ENCODE results near the gene TCF4. TPM values are rescaled to one million over a fixed set of nuclear protein-coding genes. Genes with fewer than 3 reads are reported as not detected.

Gene TCF4
- total RNA-seq, 4 donors from 2014 or later, result 30.3 to 51.1 (median 40.1) TPM

DNA sequence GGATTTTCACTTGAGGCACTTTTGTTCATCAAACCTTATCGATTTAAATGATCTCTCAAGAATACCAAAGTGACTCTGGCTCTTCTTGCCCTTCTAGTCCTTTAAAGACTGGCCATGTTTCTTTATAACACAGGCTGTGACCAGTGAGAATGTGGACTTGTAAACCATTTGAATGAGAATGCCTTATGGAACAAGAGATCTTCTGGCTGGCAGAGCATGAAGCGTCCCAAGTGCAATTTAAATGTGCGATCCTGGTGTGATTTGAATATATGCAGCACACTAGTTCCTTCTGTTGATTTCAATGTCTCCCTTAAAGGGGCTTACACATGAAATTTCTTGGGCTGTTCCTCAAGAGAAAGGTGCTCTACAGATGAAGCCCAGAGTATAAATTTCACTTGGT, 366.4 kb downstream of the TCF4 start:
- TF ChIP-seq, protein P1, sequence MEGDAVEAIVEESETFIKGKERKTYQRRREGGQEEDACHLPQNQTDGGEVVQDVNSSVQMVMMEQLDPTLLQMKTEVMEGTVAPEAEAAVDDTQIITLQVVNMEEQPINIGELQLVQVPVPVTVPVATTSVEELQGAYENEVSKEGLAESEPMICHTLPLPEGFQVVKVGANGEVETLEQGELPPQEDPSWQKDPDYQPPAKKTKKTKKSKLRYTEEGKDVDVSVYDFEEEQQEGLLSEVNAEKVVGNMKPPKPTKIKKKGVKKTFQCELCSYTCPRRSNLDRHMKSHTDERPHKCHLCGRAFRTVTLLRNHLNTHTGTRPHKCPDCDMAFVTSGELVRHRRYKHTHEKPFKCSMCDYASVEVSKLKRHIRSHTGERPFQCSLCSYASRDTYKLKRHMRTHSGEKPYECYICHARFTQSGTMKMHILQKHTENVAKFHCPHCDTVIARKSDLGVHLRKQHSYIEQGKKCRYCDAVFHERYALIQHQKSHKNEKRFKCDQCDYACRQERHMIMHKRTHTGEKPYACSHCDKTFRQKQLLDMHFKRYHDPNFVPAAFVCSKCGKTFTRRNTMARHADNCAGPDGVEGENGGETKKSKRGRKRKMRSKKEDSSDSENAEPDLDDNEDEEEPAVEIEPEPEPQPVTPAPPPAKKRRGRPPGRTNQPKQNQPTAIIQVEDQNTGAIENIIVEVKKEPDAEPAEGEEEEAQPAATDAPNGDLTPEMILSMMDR (IDR thresholded peaks at IDR 0.05), result no peak
- no peak for TF ChIP-seq POLR2A (IDR thresholded peaks at IDR 0.05)
- TF ChIP-seq EP300 (IDR thresholded peaks at IDR 0.05; ENCODE audit: low read depth), result no peak
- TF ChIP-seq POLR2AphosphoS5 (IDR thresholded peaks at IDR 0.05), result no peak
- DNase-seq, result no peak
- Histone ChIP-seq H3K9me3 (no peaks in the 10 kb centered on the region), H3K27ac (no peak overlapping the region), H3K27me3 (no peaks in the 10 kb centered on the region), H3K4me1 (no peaks in the 10 kb centered on the region), H3K36me3 (no peaks in the 10 kb centered on the region), H3K4me3 (no peak overlapping the region)
- WGBS, 2 donors (ENCODE audit: low coverage in 1 of 2), result 71 to 81% methylated on average over 3 of the region's 3 CpGs
- in situ Hi-C loops (cut with MboI; ENCODE audit: low pct_ligation_motif_present in 1 of 4, low pct_unique_long_range_greater_than_20kb in 1 of 4, low sequenced_read_pairs in 3 of 4), result loop anchor here in 1 of 4 donors (25.0 kb wide), 1 partner anchor 1366 kb away; no protein-coding TSS in a partner anchor
- intact Hi-C loops (cut with DNase I; ENCODE audit: low total_unique reads), result loop anchor here (10.0 kb wide), 1 partner anchor 363 kb away; the partner anchor contains the start of gene TCF4

DNA sequence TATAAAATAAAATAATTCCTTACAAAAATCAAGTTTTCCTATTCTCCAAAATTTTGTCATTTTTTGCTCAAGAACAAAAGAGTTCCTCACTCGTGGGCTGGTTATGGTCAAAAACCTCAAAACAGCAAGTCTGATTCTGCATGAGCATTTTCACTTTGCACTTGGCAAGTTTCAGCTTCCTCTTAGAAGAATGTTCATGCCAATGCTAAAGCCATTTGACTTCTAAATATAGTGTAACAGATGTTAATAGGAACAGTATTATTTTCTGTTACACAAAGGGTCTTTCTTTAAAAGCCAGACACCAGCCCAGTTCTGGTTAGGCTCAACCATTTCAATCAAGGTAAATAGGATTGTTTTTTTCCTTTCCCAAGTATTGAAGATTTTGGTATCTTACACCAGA, 367.5 kb downstream of the TCF4 start:
- in situ Hi-C loops (cut with MboI; ENCODE audit: low pct_ligation_motif_present in 1 of 4, low pct_unique_long_range_greater_than_20kb in 1 of 4, low sequenced_read_pairs in 3 of 4), result loop anchor here in 1 of 4 donors (25.0 kb wide), 1 partner anchor 1367 kb away; no protein-coding TSS in a partner anchor
- H3K4me3 ChIP-seq, result no peak overlapping the region
- TF ChIP-seq, protein P1 (IDR thresholded peaks at IDR 0.05), result no peak
- TF ChIP-seq EP300 (IDR thresholded peaks at IDR 0.05; ENCODE audit: low read depth) (no peak), POLR2AphosphoS5 (IDR thresholded peaks at IDR 0.05) (no peak)
- no peak overlapping the region for H3K27ac ChIP-seq
- no peaks in the 10 kb centered on the region for H3K9me3 ChIP-seq
- no peaks in the 10 kb centered on the region for H3K27me3 ChIP-seq
- 19 to 33% methylated on average over 1 of the region's 1 CpG for WGBS, 2 donors (ENCODE audit: low coverage in 1 of 2)
- no peaks in the 10 kb centered on the region for H3K36me3 ChIP-seq
- intact Hi-C loops (cut with DNase I; ENCODE audit: low total_unique reads), result loop anchor here (10.0 kb wide), 1 partner anchor 364 kb away; the partner anchor contains the start of gene TCF4
- no peak for DNase-seq
- no peaks in the 10 kb centered on the region for H3K4me1 ChIP-seq

DNA sequence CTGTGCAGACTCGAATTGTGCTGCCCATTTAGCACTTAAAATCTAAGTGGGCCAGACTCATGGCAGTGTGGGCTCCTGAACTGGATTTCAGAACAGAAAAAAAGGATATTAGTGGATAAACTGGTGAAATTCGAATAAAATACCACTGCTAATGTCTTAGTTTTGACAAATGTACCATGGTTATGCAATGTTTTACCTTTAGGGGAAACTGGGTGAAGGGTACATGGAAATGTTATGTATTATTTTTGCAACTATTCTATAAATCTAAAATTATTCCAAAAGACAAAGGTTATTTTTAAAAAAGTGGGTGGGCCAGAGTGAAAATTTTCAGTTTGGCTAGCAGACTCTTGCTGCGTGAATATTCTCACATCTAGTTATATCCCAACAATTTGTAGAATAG, 368.2 kb downstream of the TCF4 start:
- intact Hi-C loops (cut with DNase I; ENCODE audit: low total_unique reads), result loop anchor here (10.0 kb wide), 1 partner anchor 365 kb away; the partner anchor contains the start of gene TCF4
- TF ChIP-seq EP300 (IDR thresholded peaks at IDR 0.05; ENCODE audit: low read depth), result no peak
- no peak for TF ChIP-seq POLR2A (IDR thresholded peaks at IDR 0.05)
- TF ChIP-seq, protein P1 (IDR thresholded peaks at IDR 0.05), result no peak
- TF ChIP-seq POLR2AphosphoS5 (IDR thresholded peaks at IDR 0.05), result no peak
- H3K27ac ChIP-seq, result no peak overlapping the region
- H3K4me1 ChIP-seq, result no peaks in the 10 kb centered on the region
- no peak overlapping the region for H3K4me3 ChIP-seq
- 67 to 87% methylated on average over 3 of the region's 3 CpGs for WGBS, 2 donors (ENCODE audit: low coverage in 1 of 2)
- no peaks in the 10 kb centered on the region for H3K9me3 ChIP-seq
- H3K36me3 ChIP-seq, result no peaks in the 10 kb centered on the region
- no peaks in the 10 kb centered on the region for H3K27me3 ChIP-seq
- in situ Hi-C loops (cut with MboI; ENCODE audit: low pct_ligation_motif_present in 1 of 4, low pct_unique_long_range_greater_than_20kb in 1 of 4, low sequenced_read_pairs in 3 of 4), result loop anchor here in 1 of 4 donors (25.0 kb wide), 1 partner anchor 1367 kb away; no protein-coding TSS in a partner anchor
- no peak for DNase-seq

DNA sequence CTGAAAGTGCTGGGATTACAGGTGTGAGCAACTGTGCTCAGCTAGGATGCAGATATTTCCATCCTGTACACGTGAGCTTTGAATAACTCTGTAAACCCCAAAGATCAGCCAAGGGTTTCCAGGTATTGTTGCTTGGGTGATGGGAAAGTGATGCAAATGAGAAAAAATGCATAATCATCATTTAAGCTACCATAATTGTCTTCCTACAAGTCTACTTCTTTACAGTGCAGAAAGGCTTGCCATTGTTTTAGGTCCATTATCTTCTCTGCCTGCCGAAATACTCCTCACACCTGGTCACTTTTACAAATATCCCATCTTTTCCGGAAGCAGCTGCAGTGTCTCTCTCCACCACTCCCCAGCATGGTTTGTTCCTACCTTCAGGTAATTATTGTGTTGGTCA, 368.9 kb downstream of the TCF4 start:
- DNase-seq, result no peak
- 84 to 89% methylated on average over 2 to 3 of the region's 3 CpGs for WGBS, 2 donors (ENCODE audit: low coverage in 1 of 2)
- H3K36me3 ChIP-seq, result no peaks in the 10 kb centered on the region
- no peak overlapping the region for H3K4me3 ChIP-seq
- H3K27ac ChIP-seq, result no peak overlapping the region
- H3K27me3 ChIP-seq, result no peaks in the 10 kb centered on the region
- H3K9me3 ChIP-seq, result no peaks in the 10 kb centered on the region
- in situ Hi-C loops (cut with MboI; ENCODE audit: low pct_ligation_motif_present in 1 of 4, low pct_unique_long_range_greater_than_20kb in 1 of 4, low sequenced_read_pairs in 3 of 4), result loop anchor here in 1 of 4 donors (25.0 kb wide), 1 partner anchor 1368 kb away; no protein-coding TSS in a partner anchor
- TF ChIP-seq POLR2A (IDR thresholded peaks at IDR 0.05) (no peak), EP300 (IDR thresholded peaks at IDR 0.05; ENCODE audit: low read depth) (no peak), POLR2AphosphoS5 (IDR thresholded peaks at IDR 0.05) (no peak)
- TF ChIP-seq, protein P1 (IDR thresholded peaks at IDR 0.05), result no peak
- intact Hi-C loops (cut with DNase I; ENCODE audit: low total_unique reads), result no loop called here
- no peaks in the 10 kb centered on the region for H3K4me1 ChIP-seq
